HG02610 (cell line): Measurements from ENCODE around the gene MLLT10.
"Not testable (repeated sequence)": the region's sequence is repeated elsewhere in the genome, so short reads cannot be mapped to it uniquely, and the experiment has no call there.

Source experiments
- ATAC-seq: cut with Tn5 transposase; IDR thresholded peaks from one replicate; pipeline ENCODE4 v1.9.1; 2021; ENCODE audit warnings: mild to moderate bottlenecking, moderate library complexity; ENCODE audit not compliant: unreplicated experiment

MLLT10 gene

GRCh38 chr10:21626457-21627161 is 92.6 kb downstream of the MLLT10 start:
- ATAC-seq = no peak

- ATAC-seq = no peak
These were observed 93.3 kb downstream of the MLLT10 start for GRCh38 chr10:21627331-21627730.

GRCh38 chr10:21628023-21628422 is 94.0 kb downstream of the MLLT10 start:
- no peak for ATAC-seq

GRCh38 chr10:21628645-21629044 is 94.6 kb downstream of the MLLT10 start:
- not testable (repeated sequence) for ATAC-seq

GRCh38 chr10:21634599-21635365 is 100.8 kb downstream of the MLLT10 start:
- ATAC-seq = no peak

- ATAC-seq = no peak
These were observed 103.8 kb downstream of the MLLT10 start for GRCh38 chr10:21637795-21638194.

- ATAC-seq = no peak
These were observed 104.6 kb downstream of the MLLT10 start for GRCh38 chr10:21638681-21639080.

- ATAC-seq = no peak
These were observed 114.0 kb downstream of the MLLT10 start for GRCh38 chr10:21648040-21648439.

- no peak for ATAC-seq
These were observed 115.4 kb downstream of the MLLT10 start for GRCh38 chr10:21649454-21649872.

- ATAC-seq = no peak
These were observed 116.3 kb downstream of the MLLT10 start for GRCh38 chr10:21650353-21650752.

- no peak for ATAC-seq
These were observed 121.2 kb downstream of the MLLT10 start for GRCh38 chr10:21655236-21655635.

- no peak for ATAC-seq
These were observed 121.7 kb downstream of the MLLT10 start for GRCh38 chr10:21655687-21656086.

- ATAC-seq = no peak
These were observed 127.1 kb downstream of the MLLT10 start for GRCh38 chr10:21661087-21661486.

GRCh38 chr10:21661935-21662334 is 127.9 kb downstream of the MLLT10 start:
- ATAC-seq = no peak

GRCh38 chr10:21662635-21663034 is 128.6 kb downstream of the MLLT10 start:
- no peak for ATAC-seq

GRCh38 chr10:21668831-21669230 is 134.8 kb downstream of the MLLT10 start:
- ATAC-seq = no peak

GRCh38 chr10:21670391-21670790 is 136.4 kb downstream of the MLLT10 start:
- ATAC-seq = no peak

GRCh38 chr10:21673668-21674067 is 139.6 kb downstream of the MLLT10 start:
- no peak for ATAC-seq

- ATAC-seq = no peak
These were observed 141.2 kb downstream of the MLLT10 start for GRCh38 chr10:21675157-21675796.

- ATAC-seq = no peak
These were observed 143.5 kb downstream of the MLLT10 start for GRCh38 chr10:21677551-21677950.

- ATAC-seq = no peak
These were observed 147.1 kb downstream of the MLLT10 start for GRCh38 chr10:21681156-21681555.
